Pancreas (tissue), 10 donors: ENCODE data around the gene CD79B. TPM values are rescaled to one million over a fixed set of nuclear protein-coding genes. Genes with fewer than 3 reads are reported as not detected.
"Not testable (repeated sequence)": the region's sequence is repeated elsewhere in the genome, so short reads cannot be mapped to it uniquely, and the experiment has no call there.

Experiments used
- ATAC-seq, 4 donors: fragments of 200-7000 bp; cut with Tn5 transposase; one replicate each; pipeline versions ENCODE4 v1.8.0 to v1.9.1; 2020; ENCODE audit warnings: mild to moderate bottlenecking in 4 of 4, moderate library complexity in 4 of 4
- DNase-seq, 6 donors: peaks; one replicate each; pipeline ENCODE4 v3.0.0-alpha.2; 2020
- FAIRE-seq: peaks from 2 replicates; lab custom pipeline; 2012; peaks lifted over from hg19 to GRCh38; lab: Jason Lieb, UNC
- H3K27ac ChIP-seq, 4 donors: fragments of 200-600 bp; sonication (generic); 1 replicate in 3 of 4; 2 replicates in 1 of 4; pipeline versions ENCODE4 v1.5.0 to v1.8.0; 2020
- H3K27me3 ChIP-seq, 4 donors: fragments of 200-600 bp; one replicate each; pipeline ENCODE4 v1.8.0; 2021
- H3K36me3 ChIP-seq, 3 donors: fragments of 200-600 bp; sonication (generic) in 1 of 3; one replicate each; pipeline versions ENCODE4 v1.5.0 to v1.8.0; 2020 to 2021
- H3K4me1 ChIP-seq, 3 donors: fragments of 200-600 bp; one replicate each; pipeline ENCODE4 v1.8.0; 2021
- H3K4me3 ChIP-seq, 4 donors: fragments of 200-600 bp; sonication (generic) in 2 of 4; one replicate each; pipeline versions ENCODE4 v1.5.0 to v1.8.0; 2020 to 2021
- H3K9me3 ChIP-seq, 4 donors: fragments of 200-600 bp; one replicate each; pipeline ENCODE4 v1.8.0; 2021
- CTCF ChIP-seq, 4 donors: fragments of 200-600 bp; sonication (generic) in 3 of 4; IDR thresholded peaks; one replicate each; pipeline versions ENCODE4 v1.5.0 to v1.8.0; 2021; ENCODE audit warnings: antibody characterized with exemption in 4 of 4
- WGBS, 2 donors: extraction: QIAGEN DNeasy Blood & Tissue Kit; methylation state at CpG; one replicate each; pipeline ENCODE4 v1.1.7; 2013; 5-methylcytosine and 5-hydroxymethylcytosine counted together
- intact Hi-C, 3 donors: fragments of 100-400 bp; cut with DNase I; formaldehyde crosslinking; loops; one replicate each; pipeline versions ENCODE4 v1.11.1 to v1.14.2; 2022
- polyA plus RNA-seq, 2 donors: library from polyadenylated mRNA; stranded (reverse); fragments of 200-250 nt; gene quantifications; one replicate each; pipeline ENCODE4 v1.2.3, GENCODE V29; 2013
- total RNA-seq, 6 donors: library from RNA; stranded (reverse); fragmentation: NEBNext Ultra II Directional in 4 of 6; extraction: Animal tissue kit (Norgen Biotek cat#: 25700) in 4 of 6; gene quantifications; one replicate each; pipeline versions ENCODE4 v1.2.1 to v1.2.4, GENCODE V29; 2021 to 2023
- donor health status: healthy with polysubstance abuse.
- donor health status: DM: no; HTN: no; CAD: no; lungs with moderate emphysema.
- donor health status: DM: no; HTN: no; CAD: no.
- donor health status: control.
- donor health status: control.
- donor health status: Bipolar disorder and iron deficiency.
- donor health status: DM: yes; HTN: yes; CAD: no.
- donor health status: DM: no; HTN: no; CAD: no.
- donor health status: DM: no; HTN: no; CAD: no.
- donor health status: DM: yes; HTN: yes; CAD: no.

Gene CD79B
- total and polyA plus RNA-seq, 8 donors: 0.20 to 1.2 (median 0.80) TPM

GRCh38 chr17:63919311-63919723 lies 12.8 kb downstream of the CD79B start:
- ATAC-seq: peak; percentile 78 to 93 (median 92)
- TF ChIP-seq CTCF (IDR thresholded peaks at IDR 0.05): peak; percentile 87 to 96 (median 90)
- peak in 4 of 6 donors; percentile 28 to 66 (median 44) for DNase-seq
- Histone ChIP-seq H3K4me3 (no peak overlapping the region), H3K36me3 (no peaks in the 10 kb centered on the region), H3K4me1 (no peaks in the 10 kb centered on the region), H3K27me3 (no peaks in the 10 kb centered on the region), H3K27ac (no peak overlapping the region), H3K9me3 (no peaks in the 10 kb centered on the region)
- FAIRE-seq: no peak
- intact Hi-C loops: loop anchor here in 2 of 3 donors (10.0 kb wide), 2 partner anchors 215 to 365 kb away; partner anchors contain the start of gene ERN1 (in 2 of the 2)
- 28 to 39% methylated on average over 8 of the region's 8 CpGs for WGBS, 2 donors

DNA sequence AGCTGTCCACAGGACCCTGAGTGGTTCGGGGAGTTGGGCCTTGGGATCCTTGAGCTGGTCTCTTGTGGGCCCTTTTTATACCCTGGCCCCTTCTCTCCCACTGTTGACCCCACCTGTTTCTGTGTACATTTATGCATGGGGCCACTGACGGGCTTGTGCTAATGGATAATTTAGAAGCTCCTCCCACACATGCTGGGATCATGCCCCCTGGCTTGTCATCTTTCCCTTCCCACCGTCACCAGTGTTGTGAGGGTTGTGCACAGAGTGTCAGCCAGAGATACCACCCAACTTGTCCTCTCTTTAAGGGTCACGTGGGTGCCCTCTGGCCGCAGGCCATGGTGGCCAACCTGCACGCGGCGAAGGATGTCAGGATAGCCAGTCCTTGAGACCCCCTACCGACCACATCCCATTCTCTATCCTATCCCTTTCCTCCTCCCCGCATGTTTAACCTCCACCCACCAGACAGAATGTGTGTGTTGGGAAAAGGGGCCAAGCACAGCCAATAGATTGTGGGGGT lies 13.3 kb downstream of the CD79B start, which contains the start of gene GH1:
TSS of gene GH1 (minus strand) at position 51 of the 517 bp plus-strand sequence. CDS start 63 bp downstream, outside the sequence.
- not testable (repeated sequence) for ATAC-seq, H3K9me3 ChIP-seq, H3K4me1 ChIP-seq, H3K27ac ChIP-seq, FAIRE-seq, H3K27me3 ChIP-seq, H3K4me3 ChIP-seq, H3K36me3 ChIP-seq, DNase-seq
- WGBS, 2 donors: 38% methylated on average over 10 of the region's 10 CpGs
- intact Hi-C loops: loop anchor here in 2 of 3 donors (10.0 kb wide), 2 partner anchors 216 to 366 kb away; partner anchors contain the start of gene ERN1 (in 2 of the 2)

- FAIRE-seq: no peak
- intact Hi-C loops: loop anchor here in 2 of 3 donors (10.0 kb wide), 2 partner anchors 216 to 366 kb away; partner anchors contain the start of gene ERN1 (in 2 of the 2)
- no peak for TF ChIP-seq CTCF (IDR thresholded peaks at IDR 0.05)
Observed at GRCh38 chr17:63918305-63918704, 13.8 kb downstream of the CD79B start.

DNA sequence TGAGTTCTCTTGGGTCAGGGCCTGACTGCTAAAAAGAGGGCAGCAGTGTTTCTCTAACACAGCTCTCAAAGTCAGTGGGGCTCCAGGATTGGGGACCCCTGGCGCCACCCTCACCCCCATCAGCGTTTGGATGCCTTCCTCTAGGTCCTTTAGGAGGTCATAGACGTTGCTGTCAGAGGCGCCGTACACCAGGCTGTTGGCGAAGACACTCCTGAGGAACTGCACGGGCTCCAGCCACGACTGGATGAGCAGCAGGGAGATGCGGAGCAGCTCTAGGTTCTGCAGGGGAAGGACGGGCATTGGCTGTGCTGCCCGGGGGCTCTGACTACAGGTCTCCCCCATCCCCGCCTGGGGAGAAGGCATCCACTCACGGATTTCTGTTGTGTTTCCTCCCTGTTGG lies 14.5 kb downstream of the CD79B start:
- Histone ChIP-seq H3K36me3 (no peaks in the 10 kb centered on the region), H3K27ac (no peak overlapping the region), H3K4me3 (no peak overlapping the region), H3K4me1 (no peaks in the 10 kb centered on the region), H3K27me3 (no peaks in the 10 kb centered on the region), H3K9me3 (no peaks in the 10 kb centered on the region)
- TF ChIP-seq CTCF (IDR thresholded peaks at IDR 0.05): no peak
- WGBS, 2 donors: 66 to 69% methylated on average over 13 of the region's 13 CpGs
- FAIRE-seq (no peak), ATAC-seq (no peak), DNase-seq (peak in 1 of 6 donors; percentile 35)
- intact Hi-C loops: loop anchor here in 2 of 3 donors (10.0 kb wide), 2 partner anchors 217 to 367 kb away; partner anchors contain the start of gene ERN1 (in 2 of the 2)

More at GRCh38 chr17:63918305-63918704, 13.8 kb downstream of the CD79B start:
- Histone ChIP-seq H3K4me3 (no peak overlapping the region), H3K4me1 (no peaks in the 10 kb centered on the region), H3K36me3 (no peaks in the 10 kb centered on the region), H3K27ac (no peak overlapping the region), H3K9me3 (no peaks in the 10 kb centered on the region), H3K27me3 (no peaks in the 10 kb centered on the region)
- 53 to 60% methylated on average over 10 of the region's 10 CpGs for WGBS, 2 donors
- DNase-seq (no peak), ATAC-seq (no peak)

DNA sequence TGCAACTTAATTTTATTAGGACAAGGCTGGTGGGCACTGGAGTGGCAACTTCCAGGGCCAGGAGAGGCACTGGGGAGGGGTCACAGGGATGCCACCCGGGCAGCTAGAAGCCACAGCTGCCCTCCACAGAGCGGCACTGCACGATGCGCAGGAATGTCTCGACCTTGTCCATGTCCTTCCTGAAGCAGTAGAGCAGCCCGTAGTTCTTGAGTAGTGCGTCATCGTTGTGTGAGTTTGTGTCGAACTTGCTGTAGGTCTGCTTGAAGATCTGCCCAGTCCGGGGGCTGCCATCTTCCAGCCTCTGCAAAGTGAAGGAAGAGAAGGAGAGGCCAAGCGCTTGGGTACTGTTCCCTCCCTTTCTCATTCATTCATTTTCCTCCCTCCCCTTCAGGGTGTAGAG lies 14.9 kb downstream of the CD79B start:
- H3K4me3 ChIP-seq, ATAC-seq, H3K27ac ChIP-seq, H3K27me3 ChIP-seq, H3K36me3 ChIP-seq, H3K9me3 ChIP-seq, H3K4me1 ChIP-seq, FAIRE-seq: not testable (repeated sequence)
- intact Hi-C loops: loop anchor here in 2 of 3 donors (10.0 kb wide), 2 partner anchors 218 to 368 kb away; partner anchors contain the start of gene ERN1 (in 2 of the 2)
- peak in 1 of 6 donors; percentile 22 for DNase-seq
- 69 to 73% methylated on average over 10 to 11 of the region's 11 CpGs for WGBS, 2 donors
